Hippocampal formation (tissue), 2 donors: Measurements from ENCODE around the gene ACHE.

Source experiments
- DNase-seq, 2 donors: peaks; one replicate each; lab custom pipeline; 2025; lab: John Stamatoyannopoulos, UW

The ACHE gene

DNA sequence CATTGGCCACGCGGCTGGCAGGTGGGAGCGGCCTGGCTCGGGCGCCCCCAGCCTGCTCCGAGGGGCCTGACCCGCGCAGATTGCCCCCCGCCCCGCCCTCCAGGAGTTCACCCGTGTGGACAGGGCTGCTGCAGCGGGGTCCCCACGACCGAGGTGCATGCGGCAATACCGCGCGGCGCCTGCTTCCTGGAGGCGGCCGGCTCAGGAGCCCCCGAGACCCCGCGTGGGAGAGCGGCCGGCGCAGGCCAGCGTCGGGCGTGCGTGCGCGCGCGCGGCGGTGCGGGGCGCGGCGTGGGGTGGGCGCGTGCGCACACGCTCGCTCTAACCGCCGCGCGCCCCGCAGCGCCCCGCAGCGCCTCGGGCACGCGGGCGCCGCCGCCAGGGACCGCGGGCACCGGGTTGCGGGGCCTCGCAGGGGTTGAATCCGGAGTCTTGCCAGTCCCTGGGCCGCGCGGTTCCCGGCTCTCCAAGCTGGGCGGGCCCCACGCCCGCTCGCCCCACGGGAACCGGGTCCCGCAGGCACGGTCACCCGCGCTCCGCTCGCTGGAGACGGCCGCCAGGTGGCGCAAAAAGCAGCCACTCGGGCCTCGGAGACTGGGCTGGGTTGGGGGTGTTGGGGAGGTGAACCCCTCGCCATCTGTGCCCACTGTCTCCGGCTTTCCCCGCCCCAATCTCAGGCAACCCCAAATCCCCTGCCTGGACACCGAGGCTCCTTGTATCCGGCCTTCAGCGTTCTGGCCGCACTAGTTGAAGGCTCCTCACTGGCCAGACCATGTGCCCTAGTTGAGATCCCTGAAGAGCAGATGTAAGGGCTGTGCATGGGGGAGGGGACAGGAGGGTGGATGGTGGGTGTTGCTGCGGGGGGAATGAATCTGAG, 1.3 kb upstream of the ACHE start:
- DNase-seq: peak; percentile 20 to 52

GRCh38 chr7:100895956-100896731, 456 bp upstream of the ACHE start:
- no peak for DNase-seq

GRCh38 chr7:100894860-100895700, 608 bp downstream of the ACHE start:
- no peak for DNase-seq

DNA sequence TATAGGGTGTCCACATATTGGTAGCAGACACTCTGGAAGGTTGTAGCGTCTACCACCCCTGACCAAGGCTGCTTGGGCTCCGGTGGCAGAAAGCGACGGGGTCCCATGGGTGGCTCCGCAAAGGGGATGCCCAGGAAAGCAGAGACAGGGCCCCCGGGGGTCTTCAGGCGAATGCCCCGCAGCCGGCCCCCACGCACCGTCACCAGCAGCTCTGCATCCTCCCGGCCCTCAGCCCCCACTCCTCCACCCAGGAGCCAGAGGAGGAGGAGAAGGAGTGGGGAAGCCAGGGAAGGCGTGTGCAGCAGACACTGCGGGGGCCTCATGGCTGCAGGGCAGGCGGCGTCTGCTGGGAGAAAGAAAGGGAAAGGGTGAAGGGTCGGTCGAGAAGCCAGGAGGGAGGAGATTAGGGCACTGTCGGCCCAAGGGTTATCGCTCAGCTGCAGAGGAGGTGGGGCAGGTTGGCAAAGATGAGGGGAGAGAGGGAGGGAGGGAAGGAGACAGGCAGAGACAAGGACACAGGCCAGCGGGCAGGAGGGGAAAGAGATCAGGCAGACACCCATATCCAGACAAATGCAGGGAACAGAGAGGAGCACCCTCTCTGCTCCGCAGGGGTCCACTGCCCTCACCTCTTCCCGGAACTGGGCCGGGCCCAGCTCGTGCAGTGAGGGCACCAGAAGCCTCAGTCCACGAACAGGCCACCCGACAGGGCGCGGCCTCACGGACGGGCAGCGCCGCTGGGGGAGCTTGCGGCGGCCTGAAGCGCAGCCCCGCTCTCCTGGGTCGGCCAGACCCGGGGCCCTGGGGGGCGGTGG, 1.6 kb downstream of the ACHE start:
- DNase-seq: no peak

DNA sequence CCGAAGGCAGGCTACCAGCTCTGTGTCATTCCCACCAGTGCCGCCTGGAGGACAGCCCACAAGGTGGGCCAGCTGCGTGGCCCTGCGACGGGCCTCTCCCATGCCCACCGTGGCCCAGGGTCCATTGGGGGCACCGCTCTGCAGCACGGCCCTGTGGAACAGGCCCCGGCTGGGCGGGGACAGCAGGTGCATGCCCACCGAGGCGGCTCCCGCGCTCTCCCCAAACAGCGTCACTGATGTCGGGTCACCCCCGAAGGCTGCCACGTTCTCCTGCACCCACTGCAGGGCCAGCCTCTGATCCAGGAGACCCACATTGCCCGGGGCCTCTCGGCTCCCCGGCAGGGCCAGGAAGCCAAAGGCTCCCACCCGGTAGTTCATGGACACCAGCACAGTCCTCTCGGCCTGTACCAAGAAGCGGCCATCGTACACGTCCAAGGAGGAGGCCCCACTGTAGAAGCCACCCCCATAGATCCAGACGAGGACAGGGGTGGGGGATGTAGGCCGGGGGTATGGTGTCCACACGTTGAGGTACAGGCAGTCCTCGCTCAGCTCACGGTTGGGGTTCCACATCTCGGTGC, 2.3 kb downstream of the ACHE start:
- no peak for DNase-seq

DNA sequence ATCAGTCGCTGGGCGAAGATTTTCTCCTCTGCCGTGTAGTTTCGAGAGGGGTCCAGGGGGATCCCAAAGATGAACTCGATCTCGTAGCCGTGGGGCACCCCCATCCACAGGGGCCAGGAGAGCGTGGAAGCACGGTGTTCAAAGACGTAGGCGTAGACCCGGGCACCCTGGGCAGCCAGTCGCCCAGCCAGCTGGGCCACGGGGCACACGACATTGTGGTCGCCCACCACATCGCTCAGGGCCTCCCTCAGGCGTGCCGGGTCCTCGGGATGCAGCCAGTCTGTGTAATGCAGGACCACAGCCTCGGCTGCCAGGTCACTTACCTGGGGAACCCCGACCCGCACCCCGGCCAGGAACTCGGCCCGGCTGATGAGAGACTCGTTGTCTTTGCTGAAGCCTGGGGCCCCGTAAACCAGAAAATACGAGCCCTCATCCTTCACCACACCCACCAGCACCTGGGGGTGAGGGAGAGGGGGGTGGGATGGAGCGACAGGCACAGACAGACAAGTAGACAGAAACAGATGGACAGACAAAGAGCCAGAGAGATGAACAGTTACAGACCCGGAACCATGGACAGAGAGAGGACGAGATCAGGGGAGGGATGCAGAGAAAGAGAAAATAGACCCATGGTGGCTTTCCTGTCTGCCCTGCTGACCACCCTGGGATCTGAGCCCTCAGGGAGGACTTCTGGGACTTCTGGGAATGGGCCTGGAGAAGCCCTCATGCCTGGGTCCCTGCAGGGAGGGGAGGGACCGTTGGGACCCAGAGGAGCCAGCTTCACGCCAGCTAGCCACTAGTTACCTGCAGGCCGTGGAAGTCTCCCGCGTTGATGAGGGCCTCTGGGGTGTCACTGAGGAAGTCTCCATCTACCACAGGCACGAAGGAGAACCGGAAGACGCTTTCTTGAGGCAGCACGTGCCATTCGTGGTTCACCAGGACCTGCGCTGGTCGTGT, 3.0 kb downstream of the ACHE start:
- no peak for DNase-seq

DNA sequence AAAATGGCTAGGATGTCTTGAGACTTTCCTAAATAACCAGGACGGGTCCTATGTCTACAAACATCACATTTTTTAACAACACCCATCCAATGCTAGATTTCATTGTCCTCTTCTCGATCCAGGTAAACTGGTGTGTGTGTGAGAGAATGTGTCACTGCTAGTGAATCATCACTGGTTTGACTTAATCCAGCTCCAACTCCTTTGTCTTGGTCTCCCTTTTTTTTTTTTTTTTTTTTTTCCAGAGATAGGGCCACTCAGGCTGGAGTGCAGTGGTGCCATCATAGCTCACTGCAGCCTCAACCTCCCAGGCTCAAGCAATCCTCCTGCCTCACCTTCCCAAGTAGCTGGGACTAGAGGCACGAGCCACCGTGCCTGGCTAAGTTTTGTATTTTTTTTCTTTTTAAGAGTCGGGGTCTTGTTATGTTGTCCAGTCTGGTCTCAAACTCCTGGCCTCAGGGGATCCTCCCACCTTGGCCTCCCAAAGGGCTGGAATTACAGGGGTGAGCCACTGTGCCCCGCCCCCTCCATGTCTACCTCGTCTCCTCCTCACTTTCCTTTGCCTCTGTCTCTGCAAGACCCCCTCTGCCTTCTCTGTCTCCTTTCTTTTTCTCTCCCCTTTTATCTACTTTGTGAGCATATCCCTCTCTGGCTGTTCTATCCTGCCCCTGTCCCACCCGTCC, 4.0 kb downstream of the ACHE start:
- DNase-seq: no peak

- no peak for DNase-seq
Observed at GRCh38 chr7:100890653-100891567, 4.8 kb downstream of the ACHE start.

DNA sequence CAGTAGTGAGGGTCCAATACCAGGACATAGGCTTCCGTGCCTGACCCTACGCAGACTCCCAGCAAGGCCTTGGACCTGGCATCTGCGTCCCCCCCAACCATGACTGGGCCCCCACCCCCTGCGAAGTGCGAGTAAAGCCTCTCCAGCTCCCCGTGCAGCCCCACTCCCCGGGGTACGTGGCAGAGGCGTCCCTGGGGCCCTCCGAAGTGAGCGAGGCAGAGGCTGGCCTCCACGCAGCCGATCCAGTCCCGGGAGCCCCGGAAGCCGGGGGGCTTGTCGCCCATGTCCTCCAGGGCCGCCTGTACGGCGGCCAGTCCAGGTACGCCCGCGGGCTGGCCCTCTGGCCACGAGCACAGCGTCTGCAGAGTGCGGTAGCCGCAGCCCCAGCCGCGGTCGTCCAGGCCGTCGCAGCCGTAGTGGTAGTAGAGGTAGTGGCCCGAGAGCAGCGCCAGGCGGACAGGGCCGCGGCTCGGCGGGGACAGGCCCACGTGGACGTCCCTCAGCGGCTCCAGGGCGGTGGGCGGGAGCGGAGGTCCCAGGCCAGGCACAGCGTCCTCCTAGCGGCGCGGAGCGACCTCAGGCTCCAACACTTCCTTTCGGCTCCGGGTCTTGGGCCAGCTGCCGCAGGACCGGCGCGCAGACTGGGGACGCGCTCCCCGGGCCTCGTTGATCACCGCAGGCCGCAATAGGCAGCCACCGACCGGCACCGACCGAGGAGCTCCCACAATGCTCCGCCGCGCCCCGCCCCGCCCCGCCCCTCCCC, 6.5 kb downstream of the ACHE start, which contains the start of gene UFSP1:
Gene UFSP1, minus strand, starts transcription at position 728 of the 763 bp plus-strand sequence. Its CDS starts 444 bp downstream, at position 284.
- DNase-seq: no peak

GRCh38 chr7:100888291-100888987, 7.2 kb downstream of the ACHE start:
- DNase-seq: no peak

DNA sequence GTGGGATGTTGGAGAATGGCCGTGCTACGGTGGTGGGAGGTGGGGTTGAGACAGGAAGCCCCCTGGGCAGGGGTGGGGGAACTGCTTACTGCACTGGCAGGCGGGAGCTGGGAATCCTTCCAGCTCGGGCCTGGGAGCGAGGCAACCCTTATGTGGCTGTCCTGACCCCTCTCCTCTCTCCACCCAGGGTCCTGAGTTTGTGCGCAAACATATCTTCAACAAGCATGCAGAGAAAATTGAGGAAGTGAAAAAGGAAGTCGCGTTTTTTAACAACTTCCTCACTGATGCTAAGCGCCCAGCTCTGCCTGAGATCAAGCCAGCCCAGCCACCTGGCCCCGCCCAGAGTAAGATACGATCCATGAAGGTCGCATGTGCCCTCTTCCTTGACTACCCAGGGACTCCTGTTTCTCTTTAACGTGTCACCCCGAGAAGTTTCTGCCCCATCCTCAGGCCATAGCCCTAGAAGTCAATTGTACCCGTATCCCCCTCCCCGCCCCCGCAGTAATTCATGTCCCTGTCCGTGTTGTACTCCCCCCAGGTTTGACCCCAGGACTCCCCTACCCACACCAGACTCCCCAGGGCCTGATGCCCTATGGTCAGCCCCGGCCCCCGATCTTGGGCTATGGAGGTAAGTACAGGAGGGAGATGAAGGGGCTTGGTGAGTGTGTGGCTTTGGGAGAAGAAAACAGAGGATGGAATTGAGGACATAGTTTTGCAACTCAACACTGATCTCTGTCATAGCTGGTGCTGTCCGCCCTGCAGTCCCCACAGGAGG, 8.0 kb downstream of the ACHE start:
- no peak for DNase-seq

GRCh38 chr7:100886936-100887515, 8.7 kb downstream of the ACHE start:
- no peak for DNase-seq

GRCh38 chr7:100886142-100886935, 9.3 kb downstream of the ACHE start:
- no peak for DNase-seq

GRCh38 chr7:100885440-100886141, 10.1 kb downstream of the ACHE start:
- DNase-seq: no peak
